DND-41 (cell line): ENCODE data around the gene GOLGA6C.

Experiments
- ATAC-seq: fragments of 200-7000 bp; cut with Tn5 transposase; 3 replicates; pipeline ENCODE4 v1.9.1; 2021; ENCODE audit warnings: low read depth; ENCODE audit not compliant: insufficient read depth
- DNase-seq: peaks from one replicate; pipeline ENCODE4 v3.0.0-alpha.2; 2020
- H2AFZ ChIP-seq: 2 replicates; pipeline ENCODE4 v1.6.0; 2012; ENCODE audit warnings: low read depth, low read length
- H3K27ac ChIP-seq: 2 replicates; pipeline ENCODE4 v1.5.1; 2012; ENCODE audit warnings: low read length, inconsistent platforms
- H3K27me3 ChIP-seq: fragments of 200-600 bp; sonication (generic); 2 replicates; pipeline ENCODE4 v1.6.0; 2012; ENCODE audit warnings: low read length, mild to moderate bottlenecking, inconsistent platforms; ENCODE audit not compliant: insufficient read depth, poor library complexity
- H3K36me3 ChIP-seq: 2 replicates; pipeline ENCODE4 v1.5.1; 2012; ENCODE audit warnings: low read length, inconsistent platforms; ENCODE audit not compliant: insufficient read depth
- H3K4me1 ChIP-seq: 2 replicates; pipeline ENCODE4 v1.5.1; 2012; ENCODE audit warnings: mild to moderate bottlenecking, low read length; ENCODE audit not compliant: insufficient read depth
- H3K4me2 ChIP-seq: 2 replicates; pipeline ENCODE4 v1.6.0; 2012; ENCODE audit warnings: mild to moderate bottlenecking, moderate library complexity, low read length, inconsistent platforms; ENCODE audit not compliant: insufficient read depth
- H3K4me3 ChIP-seq, 2 experiments: fragments of 200-600 bp in 1 of 2; shearing (Covaris generic) in 1 of 2; 2 replicates each; pipeline ENCODE4 v1.5.1; 2012 to 2016; ENCODE audit warnings: inconsistent platforms in 2 of 2, low read length in 2 of 2, mild to moderate bottlenecking in 2 of 2, low read depth in 1 of 2, moderate library complexity in 1 of 2
- H3K79me2 ChIP-seq: 2 replicates; pipeline ENCODE4 v1.6.0; 2012; ENCODE audit warnings: low read length, inconsistent platforms; ENCODE audit not compliant: insufficient read depth
- H3K9ac ChIP-seq: 2 replicates; pipeline ENCODE4 v1.6.0; 2012; ENCODE audit warnings: low read depth, mild to moderate bottlenecking, inconsistent platforms, low read length, moderate library complexity
- H3K9me3 ChIP-seq: 2 replicates; pipeline ENCODE4 v1.5.1; 2012; ENCODE audit warnings: low read length, moderate library complexity, mild to moderate bottlenecking, inconsistent platforms; ENCODE audit not compliant: insufficient read depth, severe bottlenecking
- H4K20me1 ChIP-seq: 2 replicates; pipeline ENCODE4 v1.6.0; 2012; ENCODE audit warnings: low read length; ENCODE audit not compliant: insufficient read depth
- CTCF ChIP-seq: IDR thresholded peaks from 2 replicates; pipeline ENCODE4 v1.5.1; 2012; ENCODE audit warnings: borderline replicate concordance, low read length, moderate library complexity, mild to moderate bottlenecking; ENCODE audit not compliant: poor library complexity, severe bottlenecking; ENCODE audit errors: extremely low read depth
- EZH2 ChIP-seq: IDR thresholded peaks from 3 replicates; pipeline ENCODE4 v1.6.1; 2012; ENCODE audit warnings: borderline replicate concordance, low read depth, mild to moderate bottlenecking, moderate library complexity, low read length, inconsistent platforms; ENCODE audit not compliant: severe bottlenecking

The GOLGA6C gene

GRCh38 chr15:75213212-75213767 lies 44.8 kb upstream of the GOLGA6C start:
- no peak overlapping the region for H3K27ac ChIP-seq
- TF ChIP-seq EZH2 (no peak), CTCF (no peak)
- H3K36me3 ChIP-seq, result peaks cover 60% of the 10 kb centered on the region

GRCh38 chr15:75213768-75214221 lies 44.3 kb upstream of the GOLGA6C start:
- no peak for DNase-seq
- Histone ChIP-seq H3K27me3 (no peaks in the 10 kb centered on the region), H4K20me1 (peaks cover 72% of the 10 kb centered on the region), H3K4me2 (no peak overlapping the region), H3K27ac (no peak overlapping the region), H3K79me2 (peaks cover 20% of the 10 kb centered on the region), H3K4me3 (no peak overlapping the region), H3K4me1 (no peaks in the 10 kb centered on the region), H3K36me3 (peaks cover 55% of the 10 kb centered on the region), H3K9me3 (no peaks in the 10 kb centered on the region), H3K9ac (no peak overlapping the region), H2AFZ (no peak overlapping the region)
- peak; percentile 8; the same call in 1 of the 3 replicates for ATAC-seq
- TF ChIP-seq CTCF (no peak), EZH2 (no peak)

More at GRCh38 chr15:75213212-75213767, 44.8 kb upstream of the GOLGA6C start:
- Histone ChIP-seq H3K9me3 (no peaks in the 10 kb centered on the region), H3K9ac (no peak overlapping the region), H3K4me1 (no peaks in the 10 kb centered on the region; the same call in 1 of the 2 replicates), H4K20me1 (peaks cover 77% of the 10 kb centered on the region), H3K27me3 (no peaks in the 10 kb centered on the region), H3K79me2 (peaks cover 26% of the 10 kb centered on the region), H2AFZ (no peak overlapping the region), H3K4me2 (no peak overlapping the region), H3K4me3 (no peak overlapping the region)
- DNase-seq (no peak), ATAC-seq (no peak)

GRCh38 chr15:75214293-75215096 lies 43.6 kb upstream of the GOLGA6C start:
- Histone ChIP-seq H3K27ac (no peak overlapping the region), H3K4me2 (no peak overlapping the region), H3K9ac (no peak overlapping the region), H2AFZ (no peak overlapping the region), H3K27me3 (no peaks in the 10 kb centered on the region), H3K4me3 (no peak overlapping the region), H4K20me1 (peaks cover 65% of the 10 kb centered on the region), H3K9me3 (no peaks in the 10 kb centered on the region), H3K4me1 (no peaks in the 10 kb centered on the region), H3K79me2 (peaks cover 13% of the 10 kb centered on the region), H3K36me3 (peaks cover 48% of the 10 kb centered on the region)
- no peak for DNase-seq
- TF ChIP-seq CTCF, result no peak
- TF ChIP-seq EZH2, result no peak
- ATAC-seq, result no peak
